ENCODE data around the gene MRPS2. TPM values are rescaled to one million over a fixed set of nuclear protein-coding genes. Genes with fewer than 3 reads are reported as not detected.

Gene MRPS2
- total and polyA plus RNA-seq, 9 of the 15 experiments (the other 6 are each of a cell fraction or from before 2014, with no cell fraction given) = 8.0 to 167 (median 81.3) TPM

DNA sequence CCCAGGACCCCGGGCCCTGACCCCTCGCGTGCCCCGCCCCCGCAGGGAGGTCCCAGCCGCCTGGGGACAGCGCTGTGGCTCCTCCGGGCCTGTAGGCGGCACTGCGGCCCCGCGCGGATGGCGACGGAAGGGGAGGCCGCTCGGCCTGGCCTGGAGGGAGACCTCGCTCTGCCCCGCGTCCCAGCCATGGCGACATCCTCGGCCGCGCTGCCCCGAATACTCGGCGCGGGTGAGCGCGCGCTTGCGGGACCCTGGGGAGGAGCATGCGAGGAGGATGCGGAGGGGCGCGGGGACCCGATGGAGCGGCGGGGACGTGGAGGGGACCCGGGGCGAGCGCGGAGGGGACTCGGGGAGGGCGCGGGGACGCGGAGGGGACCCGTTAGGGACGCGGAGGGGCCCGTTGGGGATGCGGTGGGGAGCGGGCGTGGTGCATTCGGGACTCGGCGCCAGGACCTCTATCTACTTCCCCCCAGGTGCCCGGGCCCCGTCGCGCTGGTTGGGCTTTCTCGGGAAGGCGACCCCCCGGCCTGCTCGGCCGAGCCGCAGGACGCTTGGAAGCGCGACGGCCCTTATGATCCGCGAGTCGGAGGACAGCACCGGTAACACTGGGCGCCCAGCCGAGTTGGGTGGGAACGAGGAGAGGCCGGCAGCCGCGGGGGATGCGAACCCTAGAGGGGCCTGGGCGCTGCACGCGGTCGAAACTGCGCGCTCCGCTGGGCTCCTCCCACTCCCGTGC lies at the start of gene MRPS2 (continued):
- TF ChIP-seq PRMT5 (CRISPR knock-in tag; IDR thresholded peaks at IDR 0.05) (0 out of 2 replicates have a peak, but pooled peaks have one; percentile 14), MAFF (IDR thresholded peaks at IDR 0.05; ENCODE audit: low read length) (no peak), ZNF134 (CRISPR knock-in tag; conservative IDR thresholded peaks at IDR 0.05) (no peak), ZKSCAN8 (CRISPR knock-in tag; IDR thresholded peaks at IDR 0.05) (no peak), PHF20 (IDR thresholded peaks at IDR 0.05; ENCODE audit: partially characterized antibody) (peak; percentile 80), KLF16 (IDR thresholded peaks at IDR 0.05) (peak; percentile 50; the same call in 1 of the 2 replicates), ZNF12 (CRISPR knock-in tag; IDR thresholded peaks at IDR 0.05) (no peak), CHD4 (IDR thresholded peaks at IDR 0.05; ENCODE audit: insufficient read depth, insufficient replicate concordance, low read depth, low read length, poor library complexity, severe bottlenecking) (no peak), LEF1 (IDR thresholded peaks at IDR 0.05) (no peak), ZNF224 (CRISPR knock-in tag; IDR thresholded peaks at IDR 0.05) (no peak), KAT2B (IDR thresholded peaks at IDR 0.05; ENCODE audit: low read depth, low read length) (no peak), ZFP1 (CRISPR knock-in tag; IDR thresholded peaks at IDR 0.05) (no peak)
- TF ChIP-seq, protein P1, sequence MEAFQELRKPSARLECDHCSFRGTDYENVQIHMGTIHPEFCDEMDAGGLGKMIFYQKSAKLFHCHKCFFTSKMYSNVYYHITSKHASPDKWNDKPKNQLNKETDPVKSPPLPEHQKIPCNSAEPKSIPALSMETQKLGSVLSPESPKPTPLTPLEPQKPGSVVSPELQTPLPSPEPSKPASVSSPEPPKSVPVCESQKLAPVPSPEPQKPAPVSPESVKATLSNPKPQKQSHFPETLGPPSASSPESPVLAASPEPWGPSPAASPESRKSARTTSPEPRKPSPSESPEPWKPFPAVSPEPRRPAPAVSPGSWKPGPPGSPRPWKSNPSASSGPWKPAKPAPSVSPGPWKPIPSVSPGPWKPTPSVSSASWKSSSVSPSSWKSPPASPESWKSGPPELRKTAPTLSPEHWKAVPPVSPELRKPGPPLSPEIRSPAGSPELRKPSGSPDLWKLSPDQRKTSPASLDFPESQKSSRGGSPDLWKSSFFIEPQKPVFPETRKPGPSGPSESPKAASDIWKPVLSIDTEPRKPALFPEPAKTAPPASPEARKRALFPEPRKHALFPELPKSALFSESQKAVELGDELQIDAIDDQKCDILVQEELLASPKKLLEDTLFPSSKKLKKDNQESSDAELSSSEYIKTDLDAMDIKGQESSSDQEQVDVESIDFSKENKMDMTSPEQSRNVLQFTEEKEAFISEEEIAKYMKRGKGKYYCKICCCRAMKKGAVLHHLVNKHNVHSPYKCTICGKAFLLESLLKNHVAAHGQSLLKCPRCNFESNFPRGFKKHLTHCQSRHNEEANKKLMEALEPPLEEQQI (IDR thresholded peaks at IDR 0.05) = no peak
- TF ChIP-seq, protein P2, sequence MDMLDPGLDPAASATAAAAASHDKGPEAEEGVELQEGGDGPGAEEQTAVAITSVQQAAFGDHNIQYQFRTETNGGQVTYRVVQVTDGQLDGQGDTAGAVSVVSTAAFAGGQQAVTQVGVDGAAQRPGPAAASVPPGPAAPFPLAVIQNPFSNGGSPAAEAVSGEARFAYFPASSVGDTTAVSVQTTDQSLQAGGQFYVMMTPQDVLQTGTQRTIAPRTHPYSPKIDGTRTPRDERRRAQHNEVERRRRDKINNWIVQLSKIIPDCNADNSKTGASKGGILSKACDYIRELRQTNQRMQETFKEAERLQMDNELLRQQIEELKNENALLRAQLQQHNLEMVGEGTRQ (CRISPR knock-in tag; IDR thresholded peaks at IDR 0.05) = no peak
- TF ChIP-seq, protein P3, sequence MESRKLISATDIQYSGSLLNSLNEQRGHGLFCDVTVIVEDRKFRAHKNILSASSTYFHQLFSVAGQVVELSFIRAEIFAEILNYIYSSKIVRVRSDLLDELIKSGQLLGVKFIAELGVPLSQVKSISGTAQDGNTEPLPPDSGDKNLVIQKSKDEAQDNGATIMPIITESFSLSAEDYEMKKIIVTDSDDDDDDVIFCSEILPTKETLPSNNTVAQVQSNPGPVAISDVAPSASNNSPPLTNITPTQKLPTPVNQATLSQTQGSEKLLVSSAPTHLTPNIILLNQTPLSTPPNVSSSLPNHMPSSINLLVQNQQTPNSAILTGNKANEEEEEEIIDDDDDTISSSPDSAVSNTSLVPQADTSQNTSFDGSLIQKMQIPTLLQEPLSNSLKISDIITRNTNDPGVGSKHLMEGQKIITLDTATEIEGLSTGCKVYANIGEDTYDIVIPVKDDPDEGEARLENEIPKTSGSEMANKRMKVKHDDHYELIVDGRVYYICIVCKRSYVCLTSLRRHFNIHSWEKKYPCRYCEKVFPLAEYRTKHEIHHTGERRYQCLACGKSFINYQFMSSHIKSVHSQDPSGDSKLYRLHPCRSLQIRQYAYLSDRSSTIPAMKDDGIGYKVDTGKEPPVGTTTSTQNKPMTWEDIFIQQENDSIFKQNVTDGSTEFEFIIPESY (CRISPR knock-in tag; IDR thresholded peaks at IDR 0.05) = no peak; the same call in 1 of the 2 replicates
- TF ChIP-seq, protein P4, sequence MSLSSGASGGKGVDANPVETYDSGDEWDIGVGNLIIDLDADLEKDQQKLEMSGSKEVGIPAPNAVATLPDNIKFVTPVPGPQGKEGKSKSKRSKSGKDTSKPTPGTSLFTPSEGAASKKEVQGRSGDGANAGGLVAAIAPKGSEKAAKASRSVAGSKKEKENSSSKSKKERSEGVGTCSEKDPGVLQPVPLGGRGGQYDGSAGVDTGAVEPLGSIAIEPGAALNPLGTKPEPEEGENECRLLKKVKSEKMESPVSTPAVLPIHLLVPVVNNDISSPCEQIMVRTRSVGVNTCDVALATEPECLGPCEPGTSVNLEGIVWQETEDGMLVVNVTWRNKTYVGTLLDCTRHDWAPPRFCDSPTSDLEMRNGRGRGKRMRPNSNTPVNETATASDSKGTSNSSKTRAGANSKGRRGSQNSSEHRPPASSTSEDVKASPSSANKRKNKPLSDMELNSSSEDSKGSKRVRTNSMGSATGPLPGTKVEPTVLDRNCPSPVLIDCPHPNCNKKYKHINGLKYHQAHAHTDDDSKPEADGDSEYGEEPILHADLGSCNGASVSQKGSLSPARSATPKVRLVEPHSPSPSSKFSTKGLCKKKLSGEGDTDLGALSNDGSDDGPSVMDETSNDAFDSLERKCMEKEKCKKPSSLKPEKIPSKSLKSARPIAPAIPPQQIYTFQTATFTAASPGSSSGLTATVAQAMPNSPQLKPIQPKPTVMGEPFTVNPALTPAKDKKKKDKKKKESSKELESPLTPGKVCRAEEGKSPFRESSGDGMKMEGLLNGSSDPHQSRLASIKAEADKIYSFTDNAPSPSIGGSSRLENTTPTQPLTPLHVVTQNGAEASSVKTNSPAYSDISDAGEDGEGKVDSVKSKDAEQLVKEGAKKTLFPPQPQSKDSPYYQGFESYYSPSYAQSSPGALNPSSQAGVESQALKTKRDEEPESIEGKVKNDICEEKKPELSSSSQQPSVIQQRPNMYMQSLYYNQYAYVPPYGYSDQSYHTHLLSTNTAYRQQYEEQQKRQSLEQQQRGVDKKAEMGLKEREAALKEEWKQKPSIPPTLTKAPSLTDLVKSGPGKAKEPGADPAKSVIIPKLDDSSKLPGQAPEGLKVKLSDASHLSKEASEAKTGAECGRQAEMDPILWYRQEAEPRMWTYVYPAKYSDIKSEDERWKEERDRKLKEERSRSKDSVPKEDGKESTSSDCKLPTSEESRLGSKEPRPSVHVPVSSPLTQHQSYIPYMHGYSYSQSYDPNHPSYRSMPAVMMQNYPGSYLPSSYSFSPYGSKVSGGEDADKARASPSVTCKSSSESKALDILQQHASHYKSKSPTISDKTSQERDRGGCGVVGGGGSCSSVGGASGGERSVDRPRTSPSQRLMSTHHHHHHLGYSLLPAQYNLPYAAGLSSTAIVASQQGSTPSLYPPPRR (CRISPR knock-in tag; IDR thresholded peaks at IDR 0.05; ENCODE audit: borderline replicate concordance) = 0 out of 2 replicates have a peak, but pooled peaks have one; percentile 48
